Lung (tissue), 12 donors: ENCODE data around the gene MSANTD1. TPM values are rescaled to one million over a fixed set of nuclear protein-coding genes. Genes with fewer than 3 reads are reported as not detected.

ENCODE experiments used
- ATAC-seq: fragments of 200-7000 bp; cut with Tn5 transposase; one replicate; pipeline ENCODE4 v1.9.1; 2020; ENCODE audit warnings: moderate number of reproducible peaks; ENCODE audit not compliant: insufficient read depth, low FRiP score
- DNase-seq, 3 donors: peaks; one replicate each; pipeline ENCODE4 v3.0.0-alpha.2; 2013 to 2017
- H3K27ac ChIP-seq, 2 donors: one replicate each; pipeline ENCODE4 v1.5.1; 2013; ENCODE audit warnings: mild to moderate bottlenecking in 2 of 2, moderate library complexity in 2 of 2, control low read depth in 1 of 2, inconsistent platforms in 1 of 2, low read depth in 1 of 2, low read length in 1 of 2
- H3K27me3 ChIP-seq, 3 donors: one replicate each; pipeline ENCODE4 v1.5.1; 2013; ENCODE audit warnings: low read length in 2 of 3; ENCODE audit not compliant: control insufficient read depth in 3 of 3, insufficient read depth in 3 of 3
- H3K36me3 ChIP-seq, 4 donors: one replicate each; pipeline ENCODE4 v1.5.1; 2013; ENCODE audit warnings: low read length in 4 of 4, mild to moderate bottlenecking in 1 of 4, moderate library complexity in 1 of 4; ENCODE audit not compliant: control insufficient read depth in 4 of 4, insufficient read depth in 4 of 4
- H3K4me1 ChIP-seq, 5 donors: one replicate each; pipeline ENCODE4 v1.5.1; 2013; ENCODE audit warnings: low read length in 5 of 5, mild to moderate bottlenecking in 2 of 5, moderate library complexity in 1 of 5; ENCODE audit not compliant: control insufficient read depth in 5 of 5, insufficient read depth in 5 of 5
- H3K4me3 ChIP-seq: one replicate; pipeline ENCODE4 v1.5.1; 2013; ENCODE audit warnings: mild to moderate bottlenecking, control low read depth, moderate library complexity
- H3K9ac ChIP-seq, 2 donors: one replicate each; pipeline ENCODE4 v1.5.1; 2013; ENCODE audit warnings: low read length in 2 of 2, control low read depth in 1 of 2; ENCODE audit not compliant: insufficient read depth in 1 of 2
- H3K9me3 ChIP-seq, 4 donors: one replicate each; pipeline ENCODE4 v1.5.1; 2013; ENCODE audit warnings: low read length in 3 of 4, mild to moderate bottlenecking in 1 of 4, moderate library complexity in 1 of 4; ENCODE audit not compliant: control insufficient read depth in 4 of 4, insufficient read depth in 3 of 4
- WGBS, 2 donors: extraction: QIAGEN DNeasy Blood & Tissue Kit; methylation state at CpG; one replicate each; pipeline ENCODE4 v1.1.7; 2013; 5-methylcytosine and 5-hydroxymethylcytosine counted together
- polyA plus RNA-seq, 2 donors: library from polyadenylated mRNA; stranded (reverse); fragments of 200-250 nt; gene quantifications; one replicate each; pipeline ENCODE4 v1.2.1, GENCODE V29; 2013
- total RNA-seq, 2 donors: library from RNA; depleted of rRNA in 1 of 2; stranded (reverse); fragments of >200 nt in 1 of 2; gene quantifications; one replicate each; pipeline ENCODE4 v1.2.1, GENCODE V29; 2014 to 2021
- TF ChIP-seq, protein P1 (sequence below): IDR thresholded peaks from 2 replicates; pipeline ENCODE4 v1.5.1; 2012; ENCODE audit warnings: mild to moderate bottlenecking; ENCODE audit errors: control extremely low read depth, extremely low read depth
- donor health status: control.
- donor health status: control.
- donor health status: Bipolar disorder and iron deficiency.
- donor health status: healthy.
- donor health status: DM: yes; HTN: yes; CAD: no.

Gene MSANTD1
- total and polyA plus RNA-seq, 4 donors, result 0.35 to 1.4 (median 0.88) TPM

DNA sequence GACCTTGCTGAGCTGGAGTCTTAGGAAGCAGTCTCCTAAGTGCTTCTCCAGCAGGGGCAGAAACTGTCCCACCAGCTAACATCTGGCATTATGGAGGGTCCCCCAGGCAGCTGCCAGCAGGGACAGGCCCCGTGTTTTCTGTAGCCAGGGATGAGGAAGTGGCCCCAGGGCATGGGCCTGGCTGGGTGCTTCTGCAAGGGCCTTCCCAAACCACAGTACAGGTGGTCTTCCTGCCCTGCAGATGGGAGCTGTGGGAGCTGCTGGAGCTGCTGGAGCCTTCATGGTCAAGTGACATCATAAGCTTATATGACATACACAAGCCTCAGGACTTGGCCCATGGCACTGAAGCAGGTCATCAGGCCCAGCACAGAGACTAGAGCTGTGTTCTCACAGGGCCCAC, 5.0 kb upstream of the MSANTD1 start:
- peaks cover under 1 to 30% (median 9%) of the 10 kb centered on the region in 4 donors for H3K36me3 ChIP-seq

DNA sequence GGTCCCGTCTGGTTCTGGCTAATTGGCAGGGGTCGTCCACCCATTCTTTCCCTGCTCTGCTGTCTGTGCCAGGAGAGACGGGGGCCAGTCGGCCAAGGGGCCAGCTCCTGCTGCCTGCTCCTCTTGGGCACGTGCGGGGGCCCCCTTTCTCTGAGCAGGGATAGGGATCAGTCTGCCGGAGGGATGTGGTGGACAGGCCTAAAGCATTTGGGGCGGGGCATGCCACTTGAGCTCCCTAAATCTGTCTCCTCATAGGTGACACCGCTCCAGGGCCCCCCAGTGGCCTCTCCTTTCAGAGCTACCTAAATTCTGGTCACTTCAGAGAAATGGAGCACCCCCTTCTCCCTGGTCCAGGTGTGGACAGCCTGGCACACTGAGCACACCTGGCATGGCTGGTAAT, 4.2 kb upstream of the MSANTD1 start:
- TF ChIP-seq, protein P1, sequence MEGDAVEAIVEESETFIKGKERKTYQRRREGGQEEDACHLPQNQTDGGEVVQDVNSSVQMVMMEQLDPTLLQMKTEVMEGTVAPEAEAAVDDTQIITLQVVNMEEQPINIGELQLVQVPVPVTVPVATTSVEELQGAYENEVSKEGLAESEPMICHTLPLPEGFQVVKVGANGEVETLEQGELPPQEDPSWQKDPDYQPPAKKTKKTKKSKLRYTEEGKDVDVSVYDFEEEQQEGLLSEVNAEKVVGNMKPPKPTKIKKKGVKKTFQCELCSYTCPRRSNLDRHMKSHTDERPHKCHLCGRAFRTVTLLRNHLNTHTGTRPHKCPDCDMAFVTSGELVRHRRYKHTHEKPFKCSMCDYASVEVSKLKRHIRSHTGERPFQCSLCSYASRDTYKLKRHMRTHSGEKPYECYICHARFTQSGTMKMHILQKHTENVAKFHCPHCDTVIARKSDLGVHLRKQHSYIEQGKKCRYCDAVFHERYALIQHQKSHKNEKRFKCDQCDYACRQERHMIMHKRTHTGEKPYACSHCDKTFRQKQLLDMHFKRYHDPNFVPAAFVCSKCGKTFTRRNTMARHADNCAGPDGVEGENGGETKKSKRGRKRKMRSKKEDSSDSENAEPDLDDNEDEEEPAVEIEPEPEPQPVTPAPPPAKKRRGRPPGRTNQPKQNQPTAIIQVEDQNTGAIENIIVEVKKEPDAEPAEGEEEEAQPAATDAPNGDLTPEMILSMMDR, result no peak
- Histone ChIP-seq H3K36me3 (peaks cover 0 to 22% (median 6%) of the 10 kb centered on the region in 4 donors), H3K9me3 (no peaks in the 10 kb centered on the region), H3K4me3 (no peak overlapping the region), H3K27me3 (no peaks in the 10 kb centered on the region), H3K4me1 (peaks cover 0 to 13% (median 7%) of the 10 kb centered on the region in 5 donors), H3K27ac (no peak overlapping the region), H3K9ac (no peak overlapping the region)
- 90 to 94% methylated on average over 9 of the region's 9 CpGs for WGBS, 2 donors
- DNase-seq, result no peak
- ATAC-seq, result no peak

More for the DNA sequence above, 5.0 kb upstream of the MSANTD1 start:
- no peak for DNase-seq
- Histone ChIP-seq H3K9ac (no peak overlapping the region), H3K9me3 (no peaks in the 10 kb centered on the region), H3K27me3 (no peaks in the 10 kb centered on the region), H3K4me3 (no peak overlapping the region), H3K4me1 (peaks cover 0 to 13% (median 7%) of the 10 kb centered on the region in 5 donors), H3K27ac (no peak overlapping the region)
- ATAC-seq, result no peak
- TF ChIP-seq, protein P1, result no peak
- WGBS, 2 donors, result 28 to 63% methylated on average over 1 of the region's 1 CpG

DNA sequence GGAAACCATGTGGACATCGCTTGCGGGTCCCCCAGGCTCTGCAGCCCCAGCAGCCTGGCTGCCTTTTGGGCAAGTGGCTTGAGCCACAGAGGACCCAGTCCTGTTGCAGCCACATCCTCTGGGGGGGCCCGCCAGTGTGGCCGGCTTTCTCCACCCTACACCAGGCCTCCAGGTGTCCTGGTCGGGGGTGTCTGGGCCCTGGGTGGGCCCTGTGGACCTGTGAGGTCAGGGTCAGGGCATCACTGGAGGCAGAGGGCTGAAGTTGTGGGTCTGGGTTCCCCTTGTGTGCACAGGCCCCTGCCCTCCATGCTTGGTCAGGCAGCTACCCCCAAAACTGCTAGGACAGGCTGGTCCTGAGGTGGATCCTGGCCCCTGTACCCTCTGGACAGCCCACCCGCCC, 3.3 kb upstream of the MSANTD1 start:
- no peaks in the 10 kb centered on the region for H3K9me3 ChIP-seq
- H3K36me3 ChIP-seq, result peaks cover 0 to 14% (median 2%) of the 10 kb centered on the region in 4 donors
- 86 to 88% methylated on average over 5 to 6 of the region's 6 CpGs for WGBS, 2 donors
- H3K27ac ChIP-seq, result no peak overlapping the region
- no peak for DNase-seq
- H3K27me3 ChIP-seq, result no peaks in the 10 kb centered on the region
- TF ChIP-seq, protein P1, result no peak
- no peak overlapping the region for H3K9ac ChIP-seq
- H3K4me3 ChIP-seq, result no peak overlapping the region
- H3K4me1 ChIP-seq, result peaks cover 0 to 17% (median 7%) of the 10 kb centered on the region in 5 donors
- no peak for ATAC-seq
